ACC112 (cell line): ENCODE results near the gene LENG8.

Experiments
- H2AFZ ChIP-seq: fragments of 200-600 bp; sonication (generic); one replicate; pipeline ENCODE4 v1.6.0; 2017; ENCODE audit warnings: antibody characterized with exemption, low read length; ENCODE audit not compliant: unreplicated experiment
- H3K27ac ChIP-seq: fragments of 200-600 bp; sonication (generic); 2 replicates; pipeline ENCODE4 v1.5.1; 2014; ENCODE audit warnings: low read depth, mild to moderate bottlenecking, antibody characterized with exemption, low read length, moderate library complexity
- H3K27me3 ChIP-seq: fragments of 200-600 bp; sonication (generic); 2 replicates; pipeline ENCODE4 v1.6.1; 2014; ENCODE audit warnings: mild to moderate bottlenecking, antibody characterized with exemption, low read length, moderate library complexity, mixed read lengths; ENCODE audit not compliant: insufficient read depth
- H3K36me3 ChIP-seq: fragments of 200-600 bp; sonication (generic); 2 replicates; pipeline ENCODE4 v1.6.1; 2016; ENCODE audit warnings: mild to moderate bottlenecking, antibody characterized with exemption, low read length, moderate library complexity, mixed read lengths; ENCODE audit not compliant: insufficient read depth
- H3K4me1 ChIP-seq: fragments of 200-600 bp; sonication (generic); one replicate; pipeline ENCODE4 v1.6.1; 2016; ENCODE audit warnings: low read length, mixed read lengths; ENCODE audit not compliant: insufficient read depth, unreplicated experiment, control insufficient read depth
- H3K4me3 ChIP-seq: fragments of 200-600 bp; sonication (generic); 2 replicates; pipeline ENCODE4 v1.5.1; 2014; ENCODE audit warnings: mild to moderate bottlenecking, low read depth, low read length
- H3K79me2 ChIP-seq: fragments of 200-600 bp; sonication (generic); one replicate; pipeline ENCODE4 v1.6.0; 2016; ENCODE audit warnings: low read length; ENCODE audit not compliant: control insufficient read depth, unreplicated experiment, insufficient read depth

LENG8 gene

DNA sequence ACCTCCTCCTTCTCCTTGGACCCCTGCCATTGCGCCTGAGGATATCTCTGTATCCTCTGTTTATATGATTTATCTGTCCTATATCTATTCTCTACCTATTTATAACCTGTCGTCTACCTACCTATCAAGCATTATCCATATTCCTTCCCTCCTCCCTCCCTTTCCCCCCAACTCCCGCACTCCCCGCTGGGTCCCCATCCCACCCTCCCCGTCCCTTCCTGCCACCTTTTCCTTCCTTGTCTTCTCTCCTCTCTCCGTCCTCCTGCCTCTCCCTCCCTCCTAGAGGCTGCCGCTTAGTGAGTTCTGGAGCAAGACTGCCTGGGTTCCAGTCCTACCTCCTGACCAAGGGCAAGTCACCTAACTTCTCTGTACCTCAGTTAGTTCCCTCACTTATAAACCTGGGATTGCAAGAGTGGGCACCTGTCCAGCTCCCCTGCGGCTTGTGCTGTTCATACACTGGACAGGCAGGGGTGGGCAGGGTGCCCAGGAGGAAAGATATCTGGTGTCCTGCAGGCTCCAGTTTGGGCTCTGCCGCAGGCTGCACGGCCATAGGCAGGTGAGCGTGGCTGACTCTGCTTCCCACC lies 17.7 kb upstream of the LENG8 start:
- Histone ChIP-seq H3K27ac (no peak overlapping the region), H3K4me3 (no peak overlapping the region)

DNA sequence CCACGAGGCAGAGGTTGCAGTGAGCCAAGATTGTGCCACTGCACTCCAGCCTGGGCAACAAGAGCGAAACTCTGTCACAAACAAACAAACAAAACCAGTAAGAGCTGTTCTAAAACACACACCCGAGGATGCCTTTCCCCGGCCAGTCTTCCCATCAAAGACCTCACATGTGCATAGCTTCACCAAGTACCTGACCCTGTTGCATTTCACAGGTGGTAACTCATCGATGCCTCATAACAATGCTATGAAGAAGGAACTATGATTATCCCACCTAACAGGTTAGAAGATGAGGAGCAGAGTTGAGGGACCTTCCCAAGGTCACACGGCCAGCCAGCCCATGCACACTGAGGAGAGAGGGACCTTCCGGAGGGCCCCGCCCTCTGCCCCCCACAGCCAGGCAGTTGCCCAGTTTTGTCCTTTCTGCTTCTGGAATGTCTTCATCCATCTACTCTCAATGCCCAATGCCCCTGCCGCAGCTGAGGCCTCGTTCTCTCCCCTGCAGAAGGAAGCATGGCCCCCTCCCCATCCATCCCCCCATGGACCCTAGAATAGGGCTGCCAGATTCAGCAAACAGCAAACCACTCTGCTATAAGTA lies 16.8 kb upstream of the LENG8 start:
- Histone ChIP-seq H3K79me2 (no peaks in the 10 kb centered on the region), H2AFZ (no peak overlapping the region), H3K27me3 (peaks cover 8% of the 10 kb centered on the region; the same call in 1 of the 2 replicates), H3K36me3 (no peaks in the 10 kb centered on the region), H3K4me3 (no peak overlapping the region), H3K27ac (no peak overlapping the region), H3K4me1 (no peaks in the 10 kb centered on the region)

More for the DNA sequence above, 17.7 kb upstream of the LENG8 start:
- no peaks in the 10 kb centered on the region for H3K4me1 ChIP-seq
- no peaks in the 10 kb centered on the region for H3K36me3 ChIP-seq
- H2AFZ ChIP-seq: no peak overlapping the region
- H3K27me3 ChIP-seq: peaks cover 8% of the 10 kb centered on the region; the same call in 1 of the 2 replicates
- no peaks in the 10 kb centered on the region for H3K79me2 ChIP-seq

DNA sequence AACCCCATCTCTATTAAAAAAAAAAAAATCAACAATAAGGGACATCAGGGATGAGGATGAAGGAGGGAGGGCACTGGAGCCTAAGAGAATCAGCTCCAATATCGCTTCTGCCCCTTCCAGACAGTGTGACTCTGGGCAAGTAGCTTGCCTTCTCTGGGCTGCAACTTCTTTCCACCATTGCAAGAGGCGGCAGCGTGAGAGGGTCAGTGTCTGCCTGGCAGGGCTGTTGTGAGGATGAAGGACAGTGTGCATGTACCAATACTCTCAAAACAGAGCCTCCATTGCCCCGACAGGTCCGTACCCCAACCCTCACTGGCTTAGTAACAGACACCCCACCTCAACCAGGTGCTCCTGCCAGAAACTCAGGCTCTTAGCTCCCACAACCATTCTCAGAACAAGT lies 15.3 kb upstream of the LENG8 start:
- Histone ChIP-seq H3K27ac (no peak overlapping the region), H3K79me2 (no peaks in the 10 kb centered on the region), H2AFZ (no peak overlapping the region), H3K4me1 (no peaks in the 10 kb centered on the region), H3K4me3 (no peak overlapping the region), H3K27me3 (peaks cover 8% of the 10 kb centered on the region; the same call in 1 of the 2 replicates), H3K36me3 (no peaks in the 10 kb centered on the region)

DNA sequence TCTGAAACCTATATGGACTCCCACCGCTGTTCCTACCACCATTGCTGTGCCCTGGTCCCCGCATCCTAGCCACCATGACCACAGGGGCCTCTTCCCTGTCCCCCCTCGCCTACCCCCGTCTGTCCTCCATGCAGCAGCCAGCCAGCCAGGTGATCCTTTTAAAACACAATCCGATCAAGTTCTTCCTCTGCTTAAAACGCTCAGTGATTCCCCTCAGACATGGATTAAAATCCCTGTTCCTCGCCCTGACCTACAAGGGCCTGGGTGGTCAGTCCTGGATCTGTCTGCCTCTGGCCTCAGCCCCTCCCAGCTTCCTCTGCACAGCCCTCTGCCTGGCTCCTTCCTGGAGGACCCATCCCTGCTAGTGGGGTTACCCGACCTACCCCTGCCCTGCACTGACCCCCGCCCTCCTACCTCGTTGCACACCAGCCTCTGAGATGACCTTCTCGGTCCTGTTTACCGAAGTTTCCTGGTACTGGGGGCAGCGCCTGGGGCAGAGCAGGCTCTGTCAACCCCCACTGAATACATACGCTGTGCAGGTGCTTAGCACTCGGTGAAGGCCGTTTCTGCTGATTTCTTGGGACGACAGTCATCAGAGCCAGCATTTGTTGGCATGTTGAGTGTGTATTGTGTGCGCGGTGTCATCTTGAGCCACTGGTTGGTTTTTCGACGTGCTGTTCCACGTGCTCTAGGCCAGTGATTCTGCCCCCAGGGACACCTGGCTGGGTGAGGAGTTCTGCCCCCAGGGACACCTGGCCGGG lies 14.7 kb upstream of the LENG8 start:
- Histone ChIP-seq H3K4me1 (no peaks in the 10 kb centered on the region), H3K27me3 (peaks cover 8% of the 10 kb centered on the region; the same call in 1 of the 2 replicates), H2AFZ (no peak overlapping the region), H3K79me2 (no peaks in the 10 kb centered on the region), H3K36me3 (no peaks in the 10 kb centered on the region), H3K27ac (no peak overlapping the region), H3K4me3 (no peak overlapping the region)

DNA sequence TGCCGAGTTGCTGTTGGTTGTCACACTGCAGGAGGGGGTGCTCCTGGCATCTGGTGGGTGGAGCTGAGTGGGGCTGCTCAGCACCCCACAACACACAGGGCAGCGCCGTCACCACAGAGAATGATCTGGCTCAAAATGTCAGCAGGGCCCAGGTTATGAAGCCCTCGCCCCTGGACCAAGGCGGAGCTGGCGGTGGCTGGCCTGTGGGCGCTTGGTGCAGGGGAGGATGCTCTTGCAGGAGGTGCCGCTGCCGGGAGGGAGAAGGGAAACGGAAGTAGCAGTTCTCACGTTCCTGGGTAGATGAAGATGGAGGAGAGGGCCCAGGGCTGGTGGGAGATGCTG lies 14.2 kb upstream of the LENG8 start:
- Histone ChIP-seq H3K79me2 (no peaks in the 10 kb centered on the region), H3K36me3 (no peaks in the 10 kb centered on the region), H2AFZ (no peak overlapping the region), H3K4me1 (no peaks in the 10 kb centered on the region), H3K4me3 (no peak overlapping the region), H3K27me3 (peaks cover 3% of the 10 kb centered on the region; the same call in 1 of the 2 replicates), H3K27ac (no peak overlapping the region)

DNA sequence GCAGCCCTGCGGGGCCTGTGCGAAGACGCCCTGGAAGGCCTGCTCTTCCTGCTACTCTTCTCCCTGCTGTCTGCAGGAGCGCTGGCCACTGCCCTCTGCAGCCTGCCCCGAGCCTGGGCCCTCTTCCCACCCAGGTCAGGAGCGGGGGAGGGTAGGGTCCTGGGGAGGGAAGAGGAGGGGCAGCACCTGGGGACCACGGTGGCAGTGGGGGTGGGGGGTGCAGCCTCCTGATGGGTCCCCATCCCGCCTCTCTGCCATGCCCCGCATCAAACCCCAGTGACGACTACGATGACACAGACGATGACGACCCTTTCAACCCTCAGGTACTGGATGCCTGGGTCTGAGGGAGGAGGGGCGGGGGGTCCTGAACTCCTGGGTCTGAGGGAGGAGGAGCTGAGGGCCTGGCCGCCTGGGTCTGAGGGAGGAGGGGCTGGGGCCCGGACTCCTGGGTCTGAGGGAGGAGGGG lies 13.4 kb upstream of the LENG8 start:
- H3K27me3 ChIP-seq: no peaks in the 10 kb centered on the region
- H3K27ac ChIP-seq: no peak overlapping the region
- no peaks in the 10 kb centered on the region for H3K4me1 ChIP-seq
- H3K4me3 ChIP-seq: no peak overlapping the region
- no peak overlapping the region for H2AFZ ChIP-seq
- H3K79me2 ChIP-seq: no peaks in the 10 kb centered on the region
- H3K36me3 ChIP-seq: no peaks in the 10 kb centered on the region

DNA sequence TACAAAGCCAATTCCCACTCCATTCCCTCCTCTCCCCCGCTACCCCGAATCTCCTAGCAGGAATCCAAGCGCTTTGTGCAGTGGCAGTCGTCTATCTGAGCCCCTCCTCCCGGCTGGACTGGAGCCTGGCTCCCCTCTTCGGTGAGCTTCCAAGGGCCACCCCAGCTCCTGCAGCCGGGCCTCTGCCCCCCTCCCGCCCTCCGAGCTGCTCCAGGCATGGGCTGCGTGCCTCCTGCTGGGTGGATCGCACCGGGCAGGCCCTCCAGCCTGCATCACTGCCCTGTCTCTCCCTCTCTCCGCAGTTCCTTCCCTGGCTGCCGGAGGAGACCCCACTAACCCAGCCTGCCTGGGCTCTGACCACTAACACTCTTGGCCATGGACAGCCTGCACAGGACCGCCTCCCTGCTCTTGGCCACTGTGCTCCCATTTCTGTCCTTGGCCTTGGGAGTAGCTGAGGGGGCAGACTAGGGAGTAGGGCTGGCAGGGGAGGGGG lies 12.9 kb upstream of the LENG8 start:
- Histone ChIP-seq H3K4me3 (no peak overlapping the region), H3K4me1 (no peaks in the 10 kb centered on the region)

DNA sequence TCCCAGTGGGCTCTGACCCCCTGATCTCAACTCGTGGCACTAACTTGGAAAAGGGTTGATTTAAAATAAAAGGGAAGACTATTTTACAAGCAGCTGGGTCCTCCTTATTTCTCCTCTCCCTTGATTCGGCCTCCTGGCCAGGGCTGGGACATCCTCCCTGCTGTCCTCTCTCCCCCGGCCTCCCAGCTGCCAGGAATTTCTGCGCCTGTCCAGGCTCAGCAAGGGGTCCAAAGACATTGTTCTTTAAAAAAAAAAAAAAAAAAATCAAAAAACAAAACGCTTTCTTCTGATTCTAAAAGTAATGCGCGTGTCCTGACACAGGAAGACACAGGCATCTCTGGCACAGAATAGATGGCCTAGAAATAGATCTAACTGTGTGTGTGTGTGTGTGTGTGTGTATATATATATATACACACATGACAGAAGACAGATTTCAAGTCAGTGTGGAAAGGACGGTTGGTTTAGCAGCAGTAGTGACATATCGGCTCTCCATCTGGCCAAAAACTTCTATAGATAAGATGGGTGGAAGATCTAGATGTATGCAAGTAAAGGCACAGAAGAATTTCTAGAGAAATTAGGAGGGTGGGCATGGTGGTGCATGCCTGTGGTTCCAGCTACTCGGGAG lies 12.3 kb upstream of the LENG8 start:
- Histone ChIP-seq H3K4me1 (no peaks in the 10 kb centered on the region), H3K4me3 (no peak overlapping the region), H3K27ac (no peak overlapping the region), H3K36me3 (no peaks in the 10 kb centered on the region), H3K27me3 (no peaks in the 10 kb centered on the region), H2AFZ (no peak overlapping the region), H3K79me2 (no peaks in the 10 kb centered on the region)

More for the DNA sequence above, 12.9 kb upstream of the LENG8 start:
- Histone ChIP-seq H3K27ac (no peak overlapping the region), H2AFZ (no peak overlapping the region), H3K79me2 (no peaks in the 10 kb centered on the region), H3K27me3 (no peaks in the 10 kb centered on the region), H3K36me3 (no peaks in the 10 kb centered on the region)

DNA sequence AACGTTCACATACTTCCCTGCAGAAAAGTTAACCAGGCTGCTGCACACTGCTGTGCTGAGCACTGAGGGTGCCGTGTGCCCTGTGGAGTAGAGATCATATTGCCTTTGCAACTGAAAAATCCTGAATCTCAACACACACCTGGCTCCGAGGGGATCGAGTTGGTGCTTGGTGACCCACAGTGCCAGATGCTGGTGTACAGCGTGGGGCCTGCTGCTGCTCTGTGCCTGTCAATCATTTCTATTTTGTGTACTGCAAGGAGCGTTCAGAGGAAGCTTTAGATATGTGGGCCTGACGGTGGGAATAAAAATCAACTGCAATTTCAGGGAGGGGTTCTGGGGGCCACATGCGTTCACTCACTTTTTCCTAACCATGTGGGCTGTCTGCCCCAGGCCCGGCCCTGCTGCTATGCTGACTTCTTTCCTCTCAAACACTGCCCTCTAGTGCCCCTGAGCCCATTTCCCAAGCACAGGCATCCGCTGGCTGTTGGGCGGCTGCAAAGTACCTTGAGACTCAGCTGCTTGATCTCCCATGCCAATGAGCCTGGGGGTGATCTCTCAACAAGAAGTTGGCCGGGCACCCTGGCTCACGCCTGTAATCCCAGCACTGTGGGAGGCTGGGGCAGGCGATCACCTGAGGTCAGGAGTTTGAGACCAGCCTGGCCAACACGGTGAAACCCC lies 9.7 kb upstream of the LENG8 start:
- Histone ChIP-seq H2AFZ (no peak overlapping the region), H3K4me1 (no peaks in the 10 kb centered on the region), H3K27ac (no peak overlapping the region), H3K27me3 (no peaks in the 10 kb centered on the region), H3K4me3 (no peak overlapping the region), H3K36me3 (no peaks in the 10 kb centered on the region), H3K79me2 (no peaks in the 10 kb centered on the region)

DNA sequence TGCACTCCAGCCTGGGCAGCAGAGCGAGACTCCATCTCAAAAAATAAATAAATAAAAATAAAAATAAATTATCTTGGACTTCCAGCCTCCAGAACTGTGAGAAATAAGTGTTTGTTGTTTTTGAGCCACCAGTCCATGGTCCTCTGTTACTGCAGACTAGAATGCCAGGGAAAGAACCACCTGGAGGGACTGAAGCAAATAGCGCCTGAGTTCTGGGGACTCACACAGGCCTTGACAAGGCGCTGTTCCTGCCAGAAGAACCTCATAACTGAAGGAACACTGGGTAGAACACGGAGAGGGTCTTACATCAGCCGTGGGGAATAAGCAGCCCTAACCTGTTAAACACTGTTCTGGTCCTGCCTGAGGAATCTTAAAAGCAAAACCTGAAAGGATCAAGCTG lies 8.4 kb upstream of the LENG8 start:
- Histone ChIP-seq H3K4me3 (no peak overlapping the region), H3K27me3 (no peaks in the 10 kb centered on the region), H3K4me1 (no peaks in the 10 kb centered on the region)

More for the DNA sequence above, 8.4 kb upstream of the LENG8 start:
- no peak overlapping the region for H3K27ac ChIP-seq
- no peaks in the 10 kb centered on the region for H3K36me3 ChIP-seq
- no peak overlapping the region for H2AFZ ChIP-seq
- no peaks in the 10 kb centered on the region for H3K79me2 ChIP-seq
